ENCODE measurements around the gene INSR.

The INSR gene

DNA sequence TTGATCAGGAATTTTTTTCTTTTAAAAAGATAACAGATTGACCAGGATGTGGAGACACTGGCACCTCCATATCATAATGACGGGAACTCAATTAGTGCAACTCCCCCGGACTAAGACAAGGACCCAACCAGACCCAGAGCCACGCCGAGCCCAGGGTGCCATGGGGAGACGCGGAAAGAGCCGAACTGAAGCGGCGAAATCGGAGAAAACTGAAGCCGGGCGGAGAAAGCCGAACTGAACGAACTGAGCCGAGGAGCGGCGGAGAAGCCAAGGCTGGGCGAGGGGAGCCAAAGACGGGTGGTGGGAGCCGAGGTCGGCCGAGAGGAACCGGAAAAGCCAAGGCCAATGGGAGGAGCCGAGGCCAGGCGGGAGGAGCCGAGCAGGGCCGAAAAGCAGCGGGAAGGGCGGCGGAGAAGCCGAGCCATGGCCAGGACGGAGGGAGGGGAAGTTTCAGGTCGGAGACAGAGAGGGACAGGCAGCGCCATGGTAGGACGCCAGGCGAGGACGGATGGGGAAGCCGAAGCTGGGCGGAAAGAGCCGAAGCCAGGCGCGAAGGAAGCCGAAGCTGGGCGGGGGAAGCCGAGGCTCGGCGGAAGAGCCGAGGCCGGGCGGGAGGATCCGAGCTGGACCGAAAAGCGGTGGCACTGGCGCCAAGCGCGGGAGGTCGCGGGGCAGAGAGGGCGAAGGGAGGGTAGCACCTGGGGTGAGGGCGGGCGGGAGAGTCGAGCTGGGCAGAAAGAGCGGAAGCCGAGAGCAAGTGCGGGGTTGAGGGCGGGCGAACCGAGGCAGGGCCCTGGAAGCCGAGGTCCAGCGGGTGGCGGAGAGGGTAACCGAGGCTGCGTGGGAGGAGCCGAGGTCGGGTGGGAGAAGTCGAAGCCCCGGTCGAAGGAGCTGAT, 195.3 kb downstream of the INSR start:
- TF ChIP-seq, protein P1, sequence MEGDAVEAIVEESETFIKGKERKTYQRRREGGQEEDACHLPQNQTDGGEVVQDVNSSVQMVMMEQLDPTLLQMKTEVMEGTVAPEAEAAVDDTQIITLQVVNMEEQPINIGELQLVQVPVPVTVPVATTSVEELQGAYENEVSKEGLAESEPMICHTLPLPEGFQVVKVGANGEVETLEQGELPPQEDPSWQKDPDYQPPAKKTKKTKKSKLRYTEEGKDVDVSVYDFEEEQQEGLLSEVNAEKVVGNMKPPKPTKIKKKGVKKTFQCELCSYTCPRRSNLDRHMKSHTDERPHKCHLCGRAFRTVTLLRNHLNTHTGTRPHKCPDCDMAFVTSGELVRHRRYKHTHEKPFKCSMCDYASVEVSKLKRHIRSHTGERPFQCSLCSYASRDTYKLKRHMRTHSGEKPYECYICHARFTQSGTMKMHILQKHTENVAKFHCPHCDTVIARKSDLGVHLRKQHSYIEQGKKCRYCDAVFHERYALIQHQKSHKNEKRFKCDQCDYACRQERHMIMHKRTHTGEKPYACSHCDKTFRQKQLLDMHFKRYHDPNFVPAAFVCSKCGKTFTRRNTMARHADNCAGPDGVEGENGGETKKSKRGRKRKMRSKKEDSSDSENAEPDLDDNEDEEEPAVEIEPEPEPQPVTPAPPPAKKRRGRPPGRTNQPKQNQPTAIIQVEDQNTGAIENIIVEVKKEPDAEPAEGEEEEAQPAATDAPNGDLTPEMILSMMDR (IDR thresholded peaks at IDR 0.05; ENCODE audit: low read depth, low read length), result no peak
- peak; percentile 92 to 95 for DNase-seq (ENCODE audit: low read depth in 2 of 2)

DNA sequence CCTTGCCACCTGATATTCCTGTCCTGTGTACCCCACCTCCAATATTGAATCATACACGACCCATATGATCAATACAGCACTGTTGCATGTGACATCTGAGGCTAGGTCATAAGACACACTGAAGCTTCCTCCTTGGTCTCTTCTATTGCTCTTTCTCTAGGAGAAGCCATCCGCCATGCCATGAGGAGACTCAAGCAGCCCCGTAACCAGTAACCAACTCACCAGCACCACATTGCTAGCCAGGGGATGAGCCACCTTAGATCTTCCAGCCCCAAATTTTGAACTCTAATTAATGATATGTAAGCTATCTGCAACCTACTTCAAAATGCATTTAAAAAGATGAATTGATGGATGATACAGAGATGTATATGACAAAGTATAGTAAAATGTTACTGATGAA, 196.1 kb downstream of the INSR start:
- no peak for DNase-seq (ENCODE audit: low read depth in 2 of 2)
- peak overlapping the region in 1 of 2 donors; percentile 79 for H3K4me3 ChIP-seq (replicated peaks in 1 of 2; ENCODE audit: low read depth in 2 of 2, low read length in 2 of 2)
- TF ChIP-seq, protein P1 (IDR thresholded peaks at IDR 0.05; ENCODE audit: low read depth, low read length), result no peak

More for the DNA sequence above, 195.3 kb downstream of the INSR start:
- H3K4me3 ChIP-seq (replicated peaks in 1 of 2; ENCODE audit: low read depth in 2 of 2, low read length in 2 of 2), result peak overlapping the region; percentile 79

DNA sequence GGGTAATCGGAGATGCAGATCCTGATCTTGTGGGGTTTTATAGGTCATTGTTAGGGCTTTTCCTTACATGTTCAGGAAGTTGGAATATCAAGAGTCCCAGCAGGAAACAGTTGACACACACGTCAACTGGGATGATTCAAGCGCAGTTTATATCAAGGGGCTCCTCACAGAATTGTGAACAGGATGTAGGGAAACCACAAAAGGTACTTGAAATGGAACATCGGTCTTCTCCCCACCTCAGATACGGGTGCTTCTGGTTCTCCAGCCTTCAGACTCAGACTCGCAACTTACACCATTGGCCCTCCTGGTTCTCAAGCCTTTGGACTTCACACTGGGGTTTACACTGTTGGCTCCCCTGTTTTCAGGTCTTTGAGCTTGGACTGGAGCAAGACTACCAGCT, 205.2 kb downstream of the INSR start:
- DNase-seq (ENCODE audit: low read depth in 2 of 2), result no peak
- H3K4me3 ChIP-seq (replicated peaks in 1 of 2; ENCODE audit: low read depth in 2 of 2, low read length in 2 of 2), result no peak overlapping the region
- TF ChIP-seq, protein P1 (IDR thresholded peaks at IDR 0.05; ENCODE audit: low read depth, low read length), result no peak

DNA sequence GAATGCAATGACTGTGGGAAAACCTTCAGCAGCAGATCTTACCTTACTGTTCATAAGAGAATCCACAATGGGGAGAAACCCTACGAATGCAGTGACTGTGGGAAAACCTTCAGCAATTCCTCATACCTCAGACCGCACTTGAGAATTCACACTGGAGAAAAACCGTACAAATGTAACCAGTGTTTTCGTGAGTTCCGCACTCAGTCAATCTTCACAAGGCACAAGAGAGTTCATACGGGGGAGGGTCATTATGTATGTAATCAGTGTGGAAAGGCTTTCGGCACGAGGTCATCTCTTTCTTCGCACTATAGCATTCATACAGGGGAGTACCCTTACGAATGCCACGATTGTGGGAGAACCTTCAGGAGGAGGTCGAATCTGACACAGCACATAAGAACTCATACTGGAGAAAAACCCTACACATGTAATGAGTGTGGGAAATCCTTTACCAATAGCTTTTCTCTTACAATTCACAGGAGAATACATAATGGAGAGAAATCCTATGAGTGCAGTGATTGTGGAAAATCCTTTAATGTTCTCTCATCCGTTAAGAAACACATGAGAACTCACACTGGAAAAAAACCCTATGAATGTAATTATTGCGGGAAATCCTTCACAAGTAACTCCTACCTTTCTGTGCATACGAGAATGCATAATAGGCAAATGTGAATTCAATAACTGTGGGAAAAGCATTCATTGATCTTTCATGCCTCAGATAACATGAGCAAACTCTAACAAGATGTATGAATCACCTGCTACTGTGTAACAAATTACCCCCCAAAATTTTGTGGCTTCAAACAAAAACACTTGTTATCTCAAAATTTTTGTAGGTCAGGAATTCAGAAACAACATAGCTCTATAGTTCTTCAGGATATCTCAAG, 210.9 kb downstream of the INSR start:
- H3K4me3 ChIP-seq (replicated peaks in 1 of 2; ENCODE audit: low read depth in 2 of 2, low read length in 2 of 2), result no peak overlapping the region
- TF ChIP-seq, protein P1 (IDR thresholded peaks at IDR 0.05; ENCODE audit: low read depth, low read length), result no peak
- DNase-seq (ENCODE audit: low read depth in 2 of 2), result peak; percentile 44 to 56

DNA sequence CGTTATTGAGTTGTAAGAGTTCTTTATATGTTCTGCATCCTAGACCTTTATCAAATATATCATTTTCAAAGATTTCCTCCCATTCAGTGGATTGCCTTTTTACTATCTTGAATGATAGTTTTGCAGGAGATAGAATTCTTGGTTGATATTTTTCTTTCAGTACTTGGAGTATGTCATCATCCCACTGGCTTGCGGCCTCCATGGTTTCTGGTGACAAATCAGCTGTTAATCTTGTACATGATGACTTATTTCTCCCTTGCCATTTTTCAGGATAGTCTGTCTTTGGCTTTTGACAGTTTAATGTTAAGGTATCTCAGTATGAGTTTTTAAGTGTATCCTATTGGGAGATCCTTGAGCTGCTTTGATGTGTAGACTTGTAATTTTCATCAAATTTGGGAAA, 216.2 kb downstream of the INSR start:
- DNase-seq (ENCODE audit: low read depth in 2 of 2), result no peak
- TF ChIP-seq, protein P1 (IDR thresholded peaks at IDR 0.05; ENCODE audit: low read depth, low read length), result no peak
- no peak overlapping the region for H3K4me3 ChIP-seq (replicated peaks in 1 of 2; ENCODE audit: low read depth in 2 of 2, low read length in 2 of 2)

DNA sequence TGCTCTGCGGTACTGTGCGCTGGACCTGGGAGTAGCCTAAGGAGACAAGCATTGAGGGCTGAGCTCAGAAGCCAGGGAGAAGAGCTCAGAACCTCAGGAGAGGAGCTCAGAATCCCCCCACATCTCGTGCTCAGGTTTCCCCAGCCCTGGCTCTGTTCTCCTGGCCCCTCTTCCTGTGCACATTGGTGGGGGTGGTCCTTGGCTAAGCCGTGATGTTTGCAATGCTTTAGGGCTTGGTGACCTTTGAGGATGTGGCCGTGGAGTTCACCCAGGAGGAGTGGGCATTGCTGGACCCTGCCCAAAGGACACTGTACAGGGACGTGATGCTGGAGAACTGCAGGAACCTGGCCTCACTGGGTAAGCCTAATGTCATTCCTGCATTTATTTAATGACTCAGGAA, 218.1 kb downstream of the INSR start:
- H3K4me3 ChIP-seq (replicated peaks in 1 of 2; ENCODE audit: low read depth in 2 of 2, low read length in 2 of 2), result no peak overlapping the region
- no peak for DNase-seq (ENCODE audit: low read depth in 2 of 2)
- TF ChIP-seq, protein P1 (IDR thresholded peaks at IDR 0.05; ENCODE audit: low read depth, low read length), result no peak
